Measurements from ENCODE around the gene RABEP1. TPM values are rescaled to one million over a fixed set of nuclear protein-coding genes. Genes with fewer than 3 reads are reported as not detected.

The RABEP1 gene
- polyA plus RNA-seq, 3 donors = 12.7 to 19.1 (median 13.7) TPM

- no peaks in the 10 kb centered on the region for H3K4me1 Mint-ChIP-seq
- no peaks in the 10 kb centered on the region for H3K4me1 ChIP-seq (ENCODE audit: control insufficient read depth in 1 of 2, insufficient read depth in 2 of 2, low read length in 2 of 2)
- H3K9me3 ChIP-seq (replicated peaks in 1 of 2; ENCODE audit: control insufficient read depth in 1 of 2, insufficient read depth in 1 of 2, low read length in 2 of 2) = no peaks in the 10 kb centered on the region
- H3K27me3 Mint-ChIP-seq (ENCODE audit: low read depth in 3 of 3) = no peaks in the 10 kb centered on the region
- TF ChIP-seq CTCF (IDR thresholded peaks at IDR 0.05) = no peak
- no peak overlapping the region for H3K4me3 ChIP-seq (replicated peaks in 1 of 3; ENCODE audit: low read depth in 2 of 3, low read length in 3 of 3)
- no peak overlapping the region for H3K27ac ChIP-seq (ENCODE audit: low read depth in 1 of 2, low read length in 2 of 2)
- H3K27ac Mint-ChIP-seq = no peak overlapping the region
- intact Hi-C loops (cut with micrococcal nuclease) = no loop called here
- peaks cover 84 to 94% of the 10 kb centered on the region in 2 donors for H3K36me3 ChIP-seq (replicated peaks in 1 of 2; ENCODE audit: control insufficient read depth in 1 of 2, insufficient read depth in 2 of 2, low read length in 2 of 2)
- H3K9me3 Mint-ChIP-seq = peaks cover 0 to 2% (median 0%) of the 10 kb centered on the region in 7 donors
- no peak for DNase-seq
- H3K36me3 Mint-ChIP-seq = peaks cover 71 to 93% of the 10 kb centered on the region in 2 donors
- H3K4me3 Mint-ChIP-seq = no peak overlapping the region
- H3K9ac ChIP-seq (ENCODE audit: insufficient read depth, low read length, poor library complexity, severe bottlenecking) = no peak overlapping the region
- no peak overlapping the region for H3K4me2 ChIP-seq (replicated peaks; ENCODE audit: extremely low read depth, low read length, poor library complexity, severe bottlenecking)
- no peaks in the 10 kb centered on the region for H3K79me2 ChIP-seq (ENCODE audit: insufficient read depth, low read length)
- no peak overlapping the region for H2AFZ ChIP-seq (ENCODE audit: insufficient read depth, low read depth, low read length, poor library complexity, severe bottlenecking)
- no peaks in the 10 kb centered on the region for H3K27me3 ChIP-seq (ENCODE audit: control insufficient read depth in 2 of 2, insufficient read depth in 2 of 2, low read length in 2 of 2)
- WGBS (ENCODE audit: insufficient coverage) = 92% methylated on average over 5 of the region's 5 CpGs
- H4K20me1 ChIP-seq (ENCODE audit: insufficient read depth, low read length) = no peaks in the 10 kb centered on the region
Observed at GRCh38 chr17:5391678-5392077, 109.6 kb downstream of the RABEP1 start.

- no peak overlapping the region for H3K4me3 Mint-ChIP-seq
- Histone ChIP-seq H3K27ac (ENCODE audit: low read depth in 1 of 2, low read length in 2 of 2) (no peak overlapping the region), H3K79me2 (ENCODE audit: insufficient read depth, low read length) (no peaks in the 10 kb centered on the region), H3K36me3 (replicated peaks in 1 of 2; ENCODE audit: control insufficient read depth in 1 of 2, insufficient read depth in 2 of 2, low read length in 2 of 2) (peaks cover 83 to 97% of the 10 kb centered on the region in 2 donors), H4K20me1 (ENCODE audit: insufficient read depth, low read length) (no peaks in the 10 kb centered on the region), H3K4me1 (ENCODE audit: control insufficient read depth in 1 of 2, insufficient read depth in 2 of 2, low read length in 2 of 2) (no peaks in the 10 kb centered on the region), H3K27me3 (ENCODE audit: control insufficient read depth in 2 of 2, insufficient read depth in 2 of 2, low read length in 2 of 2) (no peaks in the 10 kb centered on the region), H3K9me3 (replicated peaks in 1 of 2; ENCODE audit: control insufficient read depth in 1 of 2, insufficient read depth in 1 of 2, low read length in 2 of 2) (no peaks in the 10 kb centered on the region), H3K4me3 (replicated peaks in 1 of 3; ENCODE audit: low read depth in 2 of 3, low read length in 3 of 3) (no peak overlapping the region), H2AFZ (ENCODE audit: insufficient read depth, low read depth, low read length, poor library complexity, severe bottlenecking) (no peak overlapping the region), H3K9ac (ENCODE audit: insufficient read depth, low read length, poor library complexity, severe bottlenecking) (no peak overlapping the region), H3K4me2 (replicated peaks; ENCODE audit: extremely low read depth, low read length, poor library complexity, severe bottlenecking) (no peak overlapping the region)
- no CpG with 5 or more reads among the region's 2 CpGs for WGBS (ENCODE audit: insufficient coverage)
- H3K27ac Mint-ChIP-seq = no peak overlapping the region
- H3K36me3 Mint-ChIP-seq = peaks cover 67 to 93% of the 10 kb centered on the region in 2 donors
- peaks cover 0 to 3% (median 0%) of the 10 kb centered on the region in 7 donors for H3K9me3 Mint-ChIP-seq
- intact Hi-C loops (cut with micrococcal nuclease) = no loop called here
- no peak for TF ChIP-seq CTCF (IDR thresholded peaks at IDR 0.05)
- no peak for DNase-seq
- H3K4me1 Mint-ChIP-seq = no peaks in the 10 kb centered on the region
- H3K27me3 Mint-ChIP-seq (ENCODE audit: low read depth in 3 of 3) = peaks cover 0 to 1% (median 0%) of the 10 kb centered on the region in 3 donors
Observed at GRCh38 chr17:5396612-5397011, 114.5 kb downstream of the RABEP1 start.
